ENCODE measurements around the gene CCDC97. TPM values are rescaled to one million over a fixed set of nuclear protein-coding genes. Genes with fewer than 3 reads are reported as not detected.

The CCDC97 gene
- total and polyA plus RNA-seq, 8 donors = 25.3 to 36.9 (median 31.9) TPM

DNA sequence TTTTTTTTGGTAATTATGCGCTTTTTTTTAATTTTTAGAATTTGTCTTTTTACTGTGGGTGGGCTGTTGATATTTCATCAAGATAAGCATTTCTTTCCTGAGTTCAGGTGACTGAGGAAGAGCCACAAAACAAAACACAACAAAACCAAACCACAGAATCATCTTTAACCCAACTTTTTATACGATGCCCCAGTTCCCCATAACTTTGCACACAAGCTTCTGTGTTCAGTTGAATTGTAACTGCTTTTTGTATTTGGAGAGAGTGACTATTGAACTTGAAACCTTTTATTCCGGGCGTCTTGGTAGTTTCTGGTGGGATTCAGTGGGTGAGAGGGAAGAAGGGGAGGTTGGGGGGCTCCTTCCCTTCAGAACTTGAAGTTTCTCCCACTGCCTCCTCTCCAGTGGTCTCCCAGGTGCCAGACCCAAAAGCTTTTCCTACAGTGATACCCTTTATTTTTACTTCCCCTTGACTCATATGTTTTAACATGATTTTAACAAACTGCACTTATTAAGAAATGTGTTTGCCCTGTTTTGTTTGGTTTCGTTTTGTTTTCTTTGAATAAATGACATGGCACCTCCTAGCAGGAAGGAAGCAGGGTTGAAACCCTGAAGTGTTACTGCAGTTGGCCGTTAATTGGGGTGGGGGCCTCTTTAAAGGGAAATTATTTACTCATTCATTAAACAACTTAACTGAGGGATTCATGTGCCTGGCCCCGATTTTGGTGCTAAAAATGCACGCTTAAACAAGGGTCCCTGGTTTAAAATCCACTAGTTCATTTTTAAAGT lies 2.7 kb upstream of the CCDC97 start:
- ATAC-seq = no peak
- DNase-seq = peak in 1 of 4 donors; percentile 11
- Histone ChIP-seq H3K27me3 (no peaks in the 10 kb centered on the region), H3K27ac (peak overlapping the region; percentile 96 to 98), H3K36me3 (peaks cover 0 to 59% of the 10 kb centered on the region in 2 donors), H3K4me3 (no peak overlapping the region), H3K4me1 (peaks cover 28 to 63% of the 10 kb centered on the region in 2 donors), H3K9me3 (no peaks in the 10 kb centered on the region)
- intact Hi-C loops (cut with DNase I) = loop anchor here in 1 of 2 donors (5.0 kb wide), 1 partner anchor 100 kb away; no protein-coding TSS in a partner anchor
- TF ChIP-seq, protein P1, sequence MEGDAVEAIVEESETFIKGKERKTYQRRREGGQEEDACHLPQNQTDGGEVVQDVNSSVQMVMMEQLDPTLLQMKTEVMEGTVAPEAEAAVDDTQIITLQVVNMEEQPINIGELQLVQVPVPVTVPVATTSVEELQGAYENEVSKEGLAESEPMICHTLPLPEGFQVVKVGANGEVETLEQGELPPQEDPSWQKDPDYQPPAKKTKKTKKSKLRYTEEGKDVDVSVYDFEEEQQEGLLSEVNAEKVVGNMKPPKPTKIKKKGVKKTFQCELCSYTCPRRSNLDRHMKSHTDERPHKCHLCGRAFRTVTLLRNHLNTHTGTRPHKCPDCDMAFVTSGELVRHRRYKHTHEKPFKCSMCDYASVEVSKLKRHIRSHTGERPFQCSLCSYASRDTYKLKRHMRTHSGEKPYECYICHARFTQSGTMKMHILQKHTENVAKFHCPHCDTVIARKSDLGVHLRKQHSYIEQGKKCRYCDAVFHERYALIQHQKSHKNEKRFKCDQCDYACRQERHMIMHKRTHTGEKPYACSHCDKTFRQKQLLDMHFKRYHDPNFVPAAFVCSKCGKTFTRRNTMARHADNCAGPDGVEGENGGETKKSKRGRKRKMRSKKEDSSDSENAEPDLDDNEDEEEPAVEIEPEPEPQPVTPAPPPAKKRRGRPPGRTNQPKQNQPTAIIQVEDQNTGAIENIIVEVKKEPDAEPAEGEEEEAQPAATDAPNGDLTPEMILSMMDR (IDR thresholded peaks at IDR 0.05) = no peak

DNA sequence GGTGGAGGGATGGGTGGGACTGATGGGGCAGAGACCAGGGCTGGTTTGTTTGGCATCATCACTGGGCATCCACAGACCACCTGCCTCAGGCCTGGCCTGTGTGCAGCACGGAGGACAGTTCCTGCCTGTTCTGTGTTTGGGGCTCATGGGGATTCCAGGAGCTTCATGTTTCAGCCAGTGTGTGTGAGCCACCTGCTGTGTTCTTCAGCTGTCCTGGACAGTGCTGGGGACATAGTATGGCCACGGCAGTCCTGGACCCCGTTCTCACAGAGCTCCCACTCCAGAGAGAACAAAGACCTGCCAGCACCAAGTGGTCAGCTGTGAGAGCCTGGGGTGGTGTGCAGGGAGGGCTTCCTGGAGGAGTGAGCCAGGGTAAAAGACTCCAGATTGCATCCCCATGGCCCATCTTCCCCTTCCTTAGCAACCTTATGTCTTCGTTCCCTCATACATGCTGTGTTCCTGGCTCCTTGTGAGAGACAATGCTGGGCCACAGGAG lies 2.0 kb upstream of the CCDC97 start:
- ATAC-seq (peak; percentile 0), DNase-seq (peak in 1 of 4 donors; percentile 30)
- Histone ChIP-seq H3K27ac (peak overlapping the region; percentile 96 to 98), H3K36me3 (peaks cover 0 to 59% of the 10 kb centered on the region in 2 donors), H3K27me3 (no peaks in the 10 kb centered on the region), H3K4me3 (no peak overlapping the region), H3K4me1 (peaks cover 28 to 63% of the 10 kb centered on the region in 2 donors), H3K9me3 (no peaks in the 10 kb centered on the region)
- intact Hi-C loops (cut with DNase I) = loop anchor here in 1 of 2 donors (5.0 kb wide), 1 partner anchor 101 kb away; no protein-coding TSS in a partner anchor
- TF ChIP-seq, protein P1 (IDR thresholded peaks at IDR 0.05) = no peak

DNA sequence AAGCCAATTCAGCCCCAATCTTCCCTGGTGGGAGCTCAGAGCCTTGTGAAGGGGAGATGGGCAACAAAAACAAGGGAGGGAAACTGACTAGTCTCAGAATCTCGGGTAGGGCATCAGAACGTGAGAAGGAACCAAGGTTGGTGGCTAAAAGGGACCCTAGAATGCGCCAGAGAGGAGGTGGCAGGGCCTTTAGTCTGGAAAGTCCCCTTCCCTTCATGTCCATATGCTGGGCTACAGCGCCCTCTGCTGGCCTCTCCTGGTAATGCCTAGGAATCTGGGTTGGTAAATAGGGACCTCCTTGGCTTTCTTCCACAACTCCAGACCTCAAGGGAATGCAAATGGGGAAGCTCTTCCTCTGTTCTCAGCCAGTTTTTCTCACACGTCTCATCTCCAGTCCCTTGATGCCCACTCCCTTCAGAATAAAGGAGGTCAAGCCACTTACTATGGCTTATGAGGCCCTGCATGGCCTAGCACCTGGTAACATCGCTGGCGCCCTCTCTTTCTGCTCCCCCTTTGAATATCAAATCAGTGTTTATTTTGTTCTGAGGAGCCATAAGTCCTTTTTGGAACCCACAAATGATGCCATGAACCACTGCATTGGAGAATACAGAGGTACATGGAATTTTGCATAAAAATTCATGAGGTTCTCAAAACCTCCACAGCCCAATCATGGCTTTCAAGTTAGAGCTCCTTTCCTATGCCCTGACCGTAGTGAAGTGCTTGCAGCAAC lies 1.4 kb upstream of the CCDC97 start:
- peaks cover 28 to 68% of the 10 kb centered on the region in 2 donors for H3K4me1 ChIP-seq
- peaks cover 0 to 59% of the 10 kb centered on the region in 2 donors for H3K36me3 ChIP-seq
- peak overlapping the region in 1 of 2 donors; percentile 85 for H3K4me3 ChIP-seq

DNA sequence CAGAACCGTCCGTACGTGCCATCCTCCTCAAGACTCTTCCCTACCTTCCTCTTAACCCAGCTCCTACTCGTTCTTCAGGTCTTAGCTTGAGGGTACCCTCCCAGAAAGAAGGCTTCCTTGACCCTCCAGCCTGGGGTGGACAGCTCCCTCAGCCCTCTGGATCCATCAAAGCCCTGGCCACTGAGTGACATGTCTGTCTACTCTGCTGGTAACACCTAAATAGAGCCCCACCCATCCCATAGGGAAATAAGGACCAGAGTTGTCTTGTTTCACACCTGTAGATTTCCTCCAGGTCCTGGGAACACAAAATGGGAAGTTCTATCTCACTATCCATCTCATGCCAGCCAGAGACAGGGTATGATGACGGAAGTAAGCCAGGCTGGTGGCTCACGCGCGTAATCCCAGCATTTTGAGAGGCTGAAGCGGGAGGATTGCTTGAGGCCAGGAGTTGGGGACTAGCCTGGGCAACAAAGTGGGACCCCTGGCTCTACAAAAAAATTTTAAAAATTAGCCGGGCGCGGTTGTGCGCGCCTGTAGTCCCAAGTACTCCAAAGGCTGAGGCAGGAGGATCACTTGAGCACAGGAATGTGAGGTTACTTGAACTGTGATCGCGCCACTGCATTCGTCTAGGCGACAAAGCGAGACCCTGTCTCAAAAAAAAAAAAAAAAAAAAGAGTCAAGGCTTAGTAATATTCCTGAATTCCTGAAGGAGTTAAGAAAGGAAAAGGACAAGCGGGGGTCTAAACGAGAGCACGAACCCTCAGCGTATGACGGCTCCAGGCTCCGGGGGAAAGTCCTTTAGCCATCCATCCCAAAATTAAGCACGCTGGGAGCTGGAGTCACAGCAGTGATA lies 566 bp upstream of the CCDC97 start:
- Histone ChIP-seq H3K36me3 (peaks cover 0 to 59% of the 10 kb centered on the region in 2 donors), H3K9me3 (no peaks in the 10 kb centered on the region), H3K4me3 (peak overlapping the region; percentile 63 to 85), H3K27me3 (no peaks in the 10 kb centered on the region), H3K4me1 (peaks cover 28 to 70% of the 10 kb centered on the region in 2 donors), H3K27ac (peak overlapping the region; percentile 96 to 98)
- TF ChIP-seq, protein P1 (IDR thresholded peaks at IDR 0.05) = no peak
- ATAC-seq (peak; percentile 46), DNase-seq (peak in 1 of 4 donors; percentile 46)
- intact Hi-C loops (cut with DNase I) = loop anchor here in 1 of 2 donors (5.0 kb wide), 1 partner anchor 102 kb away; no protein-coding TSS in a partner anchor

More for the DNA sequence above, 1.4 kb upstream of the CCDC97 start:
- TF ChIP-seq, protein P1 (IDR thresholded peaks at IDR 0.05) = peak; percentile 93 to 98
- ATAC-seq (peak; percentile 82), DNase-seq (peak; percentile 90 to 94 (median 92))
- intact Hi-C loops (cut with DNase I) = loop anchor here in 1 of 2 donors (5.0 kb wide), 1 partner anchor 101 kb away; no protein-coding TSS in a partner anchor
- Histone ChIP-seq H3K27me3 (no peaks in the 10 kb centered on the region), H3K9me3 (no peaks in the 10 kb centered on the region), H3K27ac (peak overlapping the region; percentile 96 to 98)

Measured in left lung (tissue), 10 donors.